Rectal smooth muscle tissue (tissue), 1 donor: ENCODE data around the gene YWHAG.
"Not testable (repeated sequence)": the region's sequence is repeated elsewhere in the genome, so short reads cannot be mapped to it uniquely, and the experiment has no call there.

Source experiments
- H3K27ac ChIP-seq: one replicate; pipeline ENCODE4 v1.7.0; 2013; ENCODE audit warnings: low read depth, low read length, inconsistent platforms
- H3K27me3 ChIP-seq: one replicate; pipeline ENCODE4 v1.7.0; 2013; ENCODE audit warnings: low read length; ENCODE audit not compliant: control insufficient read depth, insufficient read depth
- H3K36me3 ChIP-seq: one replicate; pipeline ENCODE4 v1.7.0; 2013; ENCODE audit warnings: low read length; ENCODE audit not compliant: control insufficient read depth, insufficient read depth
- H3K4me1 ChIP-seq: one replicate; pipeline ENCODE4 v1.7.0; 2013; ENCODE audit warnings: low read length; ENCODE audit not compliant: control insufficient read depth, insufficient read depth
- H3K4me3 ChIP-seq: one replicate; pipeline ENCODE4 v1.7.0; 2013; ENCODE audit warnings: low read length
- H3K9ac ChIP-seq: one replicate; pipeline ENCODE4 v1.7.0; 2013; ENCODE audit warnings: low read length

The YWHAG gene

GRCh38 chr7:76292911-76293310 lies 65.9 kb downstream of the YWHAG start:
- not testable (repeated sequence) for H3K36me3 ChIP-seq, H3K4me3 ChIP-seq, H3K9ac ChIP-seq, H3K27me3 ChIP-seq
- Histone ChIP-seq H3K4me1 (peaks cover 31% of the 10 kb centered on the region), H3K27ac (peak overlapping the region; percentile 100)

DNA sequence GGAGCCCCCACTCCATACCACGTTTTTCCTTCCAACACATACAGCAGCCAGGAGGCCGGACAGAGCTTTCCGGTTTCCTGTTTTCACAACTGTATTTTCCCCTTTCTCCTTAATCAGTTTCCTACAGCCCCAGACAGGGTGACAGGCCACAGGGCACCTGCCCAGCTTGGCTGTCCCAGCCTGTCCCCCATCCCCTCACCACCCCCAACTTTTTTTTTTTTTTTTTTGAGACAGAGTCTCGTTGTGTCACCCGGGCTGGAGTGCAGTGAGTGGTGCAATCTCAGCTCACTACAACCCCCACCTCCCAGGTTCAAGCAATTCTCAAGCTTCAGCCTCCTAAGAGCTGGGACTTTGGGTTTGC lies 66.6 kb downstream of the YWHAG start:
- H3K27me3 ChIP-seq, result no peaks in the 10 kb centered on the region
- H3K9ac ChIP-seq, result no peak overlapping the region
- H3K4me1 ChIP-seq, result peaks cover 31% of the 10 kb centered on the region
- peak overlapping the region; percentile 57 for H3K4me3 ChIP-seq
- peak overlapping the region; percentile 93 for H3K27ac ChIP-seq
- H3K36me3 ChIP-seq, result no peaks in the 10 kb centered on the region

GRCh38 chr7:76291351-76292212 lies 67.2 kb downstream of the YWHAG start:
- H3K27me3 ChIP-seq, result no peaks in the 10 kb centered on the region
- H3K27ac ChIP-seq, result peak overlapping the region; percentile 93
- no peaks in the 10 kb centered on the region for H3K36me3 ChIP-seq
- peaks cover 31% of the 10 kb centered on the region for H3K4me1 ChIP-seq
- no peak overlapping the region for H3K9ac ChIP-seq
- H3K4me3 ChIP-seq, result peak overlapping the region; percentile 57

- peak overlapping the region; percentile 93 for H3K27ac ChIP-seq
- not testable (repeated sequence) for H3K36me3 ChIP-seq, H3K9ac ChIP-seq, H3K4me3 ChIP-seq, H3K27me3 ChIP-seq
- H3K4me1 ChIP-seq, result peaks cover 31% of the 10 kb centered on the region
These were observed 67.9 kb downstream of the YWHAG start for GRCh38 chr7:76290847-76291350.

GRCh38 chr7:76286842-76287403 lies 71.9 kb downstream of the YWHAG start:
- Histone ChIP-seq H3K4me1 (peaks cover 6% of the 10 kb centered on the region), H3K27ac (no peak overlapping the region), H3K4me3 (no peak overlapping the region), H3K27me3 (peaks cover 9% of the 10 kb centered on the region), H3K36me3 (no peaks in the 10 kb centered on the region), H3K9ac (no peak overlapping the region)

DNA sequence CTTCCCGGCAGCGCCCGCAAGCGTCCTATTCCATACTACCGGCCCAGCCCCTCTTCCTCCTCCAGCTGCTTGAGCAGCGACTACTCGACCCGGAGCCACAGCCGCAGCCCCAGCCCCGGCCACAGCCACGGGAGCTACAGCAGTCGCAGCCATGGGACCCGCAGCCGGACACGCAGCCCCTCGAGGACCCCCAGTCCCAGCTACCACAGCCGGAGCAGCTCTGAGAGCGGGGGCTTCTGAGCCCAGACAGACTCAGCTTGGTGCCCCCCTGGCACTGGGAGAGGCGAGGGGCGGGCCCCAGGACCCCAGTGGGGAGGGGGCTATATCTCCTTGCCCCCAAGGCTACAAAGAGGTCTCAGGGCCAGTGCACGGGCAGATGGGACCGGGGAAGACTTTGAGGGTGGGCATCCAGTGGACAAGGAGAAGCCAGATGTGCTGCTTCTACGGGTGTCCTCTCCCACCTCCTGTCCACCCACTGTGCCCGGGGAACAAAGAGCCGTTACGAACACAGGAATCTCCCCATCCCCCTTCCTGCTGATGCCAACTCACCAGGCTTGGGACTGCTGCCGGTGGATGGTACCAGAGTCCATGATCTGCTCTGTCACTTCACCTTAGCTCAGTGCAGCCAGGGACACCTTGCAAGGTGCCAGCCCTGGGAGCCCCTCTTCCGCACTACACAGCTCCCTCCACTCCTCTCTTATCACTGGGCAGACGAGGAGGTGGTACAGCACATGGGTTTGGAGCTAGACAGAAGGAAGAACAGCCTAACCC lies 73.0 kb downstream of the YWHAG start:
- no peak overlapping the region for H3K9ac ChIP-seq
- H3K4me1 ChIP-seq, result no peaks in the 10 kb centered on the region
- no peaks in the 10 kb centered on the region for H3K36me3 ChIP-seq
- no peak overlapping the region for H3K27ac ChIP-seq
- peaks cover 13% of the 10 kb centered on the region for H3K27me3 ChIP-seq
- no peak overlapping the region for H3K4me3 ChIP-seq

- Histone ChIP-seq H3K4me1 (no peaks in the 10 kb centered on the region), H3K36me3 (no peaks in the 10 kb centered on the region), H3K9ac (no peak overlapping the region), H3K27me3 (peaks cover 16% of the 10 kb centered on the region), H3K27ac (no peak overlapping the region), H3K4me3 (no peak overlapping the region)
These were observed 75.3 kb downstream of the YWHAG start for GRCh38 chr7:76283254-76284159.

- Histone ChIP-seq H3K27me3 (peaks cover 16% of the 10 kb centered on the region), H3K27ac (no peak overlapping the region)
These were observed 76.2 kb downstream of the YWHAG start for GRCh38 chr7:76282344-76283253.

GRCh38 chr7:76281706-76282343 lies 77.0 kb downstream of the YWHAG start:
- Histone ChIP-seq H3K27ac (no peak overlapping the region), H3K36me3 (no peaks in the 10 kb centered on the region), H3K9ac (no peak overlapping the region), H3K4me3 (peak overlapping the region; percentile 29), H3K4me1 (no peaks in the 10 kb centered on the region), H3K27me3 (peaks cover 16% of the 10 kb centered on the region)

More at GRCh38 chr7:76282344-76283253, 76.2 kb downstream of the YWHAG start:
- Histone ChIP-seq H3K36me3 (no peaks in the 10 kb centered on the region), H3K4me3 (peak overlapping the region; percentile 29), H3K9ac (no peak overlapping the region), H3K4me1 (no peaks in the 10 kb centered on the region)

DNA sequence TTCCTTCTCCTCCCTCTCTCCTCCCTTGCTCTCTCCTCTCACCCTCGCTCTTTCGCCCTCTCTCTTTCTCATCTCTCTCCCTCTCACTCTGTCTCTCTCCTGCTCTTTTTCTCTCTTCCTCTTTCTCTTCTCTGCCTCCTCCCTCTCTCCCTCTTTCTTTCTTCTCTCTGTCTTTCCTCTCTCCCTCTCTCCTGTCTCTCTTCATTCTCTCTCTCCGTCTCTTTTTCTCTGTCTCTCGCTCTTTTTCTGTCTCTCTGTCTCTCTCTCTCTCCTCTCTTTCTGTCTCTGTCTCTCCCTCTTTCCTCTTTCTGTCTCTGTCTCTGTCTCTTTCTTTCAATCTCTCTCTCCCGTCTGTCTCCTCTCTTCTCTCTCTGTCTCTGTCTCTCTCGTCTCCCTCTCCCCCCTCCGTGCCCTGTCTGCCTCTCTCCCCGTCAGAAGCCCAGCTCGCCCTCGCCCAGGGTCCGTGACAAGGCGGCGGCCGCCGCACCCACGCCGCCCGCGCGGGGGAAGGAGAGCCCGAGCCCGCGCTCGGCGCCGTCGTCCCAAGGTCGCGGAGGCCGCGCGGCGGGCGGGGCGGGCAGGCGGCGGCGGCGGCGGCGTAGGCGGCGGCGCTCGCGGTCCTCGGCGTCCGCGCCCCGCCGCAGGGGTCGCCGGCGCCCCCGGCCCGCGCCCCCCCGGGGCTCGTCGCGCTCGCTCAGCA lies 77.6 kb downstream of the YWHAG start:
- Histone ChIP-seq H3K27me3 (peaks cover 16% of the 10 kb centered on the region), H3K27ac (no peak overlapping the region), H3K4me3 (peak overlapping the region; percentile 57), H3K4me1 (no peaks in the 10 kb centered on the region), H3K9ac (no peak overlapping the region), H3K36me3 (no peaks in the 10 kb centered on the region)
